A549 (cell line): ENCODE data around the gene TIMM50. TPM values are rescaled to one million over a fixed set of nuclear protein-coding genes. Genes with fewer than 3 reads are reported as not detected.
A peak's percentile ranks its signal among the peaks of the same experiment; 100 is the strongest.

Experiments used
- ATAC-seq, 2 experiments: fragments of 200-7000 bp in 1 of 2; fragments of >200 bp in 1 of 2; cut with Nextera tagmentation in 1 of 2; cut with Tn5 transposase in 1 of 2; 3 replicates each; pipeline versions ENCODE4 v1.8.0 to v1.9.1; 2018 to 2020; ENCODE audit warnings: mild to moderate bottlenecking in 1 of 2, moderate library complexity in 1 of 2
- CTCF ChIA-PET: fragments of 300-600 bp; sonication (Branson Sonifier 250); formaldehyde crosslinking; extraction: SDS; loops from one replicate; lab custom pipeline; 2021; ENCODE audit warnings: antibody characterized with exemption, inconsistent platforms; lab: Yijun Ruan, JAX
- POLR2A ChIA-PET: fragments of 350-600 bp; formaldehyde crosslinking; extraction: SDS; loops from one replicate; lab custom pipeline; 2021; ENCODE audit warnings: antibody characterized with exemption, inconsistent platforms; lab: Yijun Ruan, JAX
- DNase-seq, 2 experiments: peaks; one replicate each; pipeline versions ENCODE4 v3.0.0 to v3.0.0-alpha.2; 2011 to 2016; ENCODE audit warnings: low read depth in 1 of 2, low spot score in 1 of 2
- FAIRE-seq: peaks from 2 replicates; lab custom pipeline; 2011; peaks lifted over from hg19 to GRCh38; lab: Jason Lieb, UNC
- H3K27ac ChIP-seq, 2 experiments: fragments of >200 bp; sonication (Bioruptor Twin); formaldehyde crosslinking; 3 replicates each; pipeline ENCODE4 v1.5.1; 2016 to 2017
- H3K4me1 ChIP-seq: fragments of >200 bp; sonication (Bioruptor Twin); formaldehyde crosslinking; 3 replicates; pipeline ENCODE4 v1.6.1; 2016
- H3K4me2 ChIP-seq: fragments of >200 bp; sonication (Bioruptor Twin); formaldehyde crosslinking; 3 replicates; pipeline ENCODE4 v1.6.1; 2016
- H3K4me3 ChIP-seq: fragments of >200 bp; sonication (Bioruptor Twin); formaldehyde crosslinking; 3 replicates; pipeline ENCODE4 v1.5.1; 2016
- H3K9me3 ChIP-seq: fragments of >200 bp; sonication (Bioruptor Twin); formaldehyde crosslinking; 3 replicates; pipeline ENCODE4 v1.6.1; 2016
- CBX2 ChIP-seq: fragments of 200-600 bp; sonication (generic); IDR thresholded peaks from 2 replicates; pipeline ENCODE4 v1.6.1; 2016; ENCODE audit warnings: low read depth, mild to moderate bottlenecking, borderline replicate concordance
- CHD2 ChIP-seq: fragments of 150-350 bp; IDR thresholded peaks from 2 replicates; pipeline ENCODE4 v1.6.1; 2014; ENCODE audit warnings: low read length; ENCODE audit not compliant: partially characterized antibody
- EHF ChIP-seq: fragments of 250-450 bp; sonication (Bioruptor Pico); IDR thresholded peaks from 2 replicates; pipeline ENCODE4 v1.5.0; 2020; ENCODE audit warnings: mild to moderate bottlenecking
- FOSB ChIP-seq: fragments of 250-450 bp; sonication (Bioruptor Pico); IDR thresholded peaks from 2 replicates; pipeline ENCODE4 v1.5.0; 2020; ENCODE audit warnings: mild to moderate bottlenecking, moderate library complexity
- HDAC2 ChIP-seq: fragments of 200-600 bp; sonication (generic); IDR thresholded peaks from 2 replicates; pipeline ENCODE4 v1.6.1; 2016
- HEYL ChIP-seq: fragments of 250-450 bp; sonication (Bioruptor Pico); IDR thresholded peaks from 2 replicates; pipeline ENCODE4 v1.8.0; 2021; ENCODE audit warnings: mild to moderate bottlenecking, moderate library complexity
- HMGXB4 ChIP-seq: fragments of 250-450 bp; sonication (Bioruptor Pico); IDR thresholded peaks from 2 replicates; pipeline ENCODE4 v1.5.0; 2021; ENCODE audit warnings: mild to moderate bottlenecking, moderate library complexity, borderline replicate concordance
- HOXB5 ChIP-seq: fragments of 250-450 bp; sonication (Bioruptor Pico); IDR thresholded peaks from 2 replicates; pipeline ENCODE4 v1.5.0; 2020; ENCODE audit warnings: mild to moderate bottlenecking, moderate library complexity
- KDM5A ChIP-seq: fragments of 200-600 bp; sonication (generic); IDR thresholded peaks from 2 replicates; pipeline ENCODE4 v1.6.1; 2016; ENCODE audit warnings: antibody characterized with exemption, mild to moderate bottlenecking
- MYC ChIP-seq: IDR thresholded peaks from 2 replicates; pipeline ENCODE4 v1.6.1; 2012; ENCODE audit warnings: mild to moderate bottlenecking, inconsistent platforms, low read length, improper control_type of control experiment, borderline replicate concordance
- NPAS2 ChIP-seq: fragments of 250-450 bp; sonication (Bioruptor Pico); IDR thresholded peaks from 2 replicates; pipeline ENCODE4 v1.8.0; 2022; ENCODE audit warnings: mild to moderate bottlenecking, moderate library complexity, borderline replicate concordance
- NR3C1 ChIP-seq: fragments of >200 bp; sonication (Bioruptor Twin); formaldehyde crosslinking; IDR thresholded peaks from 3 replicates; pipeline ENCODE4 v1.6.1; 2017
- POLR2A ChIP-seq: IDR thresholded peaks from 2 replicates; pipeline ENCODE4 v1.6.1; 2012; ENCODE audit warnings: mild to moderate bottlenecking, low read length
- POLR2AphosphoS2 ChIP-seq: conservative IDR thresholded peaks from 2 replicates; pipeline ENCODE4 v1.6.1; 2012; ENCODE audit warnings: low read length, improper control_type of control experiment, inconsistent platforms
- RARB ChIP-seq: fragments of 250-450 bp; sonication (Bioruptor Pico); IDR thresholded peaks from 2 replicates; pipeline ENCODE4 v1.8.0; 2021; ENCODE audit warnings: mild to moderate bottlenecking, moderate library complexity
- SREBF2 ChIP-seq: fragments of 450-650 bp; IDR thresholded peaks from 2 replicates; pipeline ENCODE4 v1.6.1; 2014; ENCODE audit warnings: mild to moderate bottlenecking, moderate library complexity
- USF2 ChIP-seq: fragments of 450-650 bp; IDR thresholded peaks from 2 replicates; pipeline ENCODE4 v1.6.1; 2014; ENCODE audit warnings: antibody characterized with exemption
- ZSCAN20 ChIP-seq: fragments of 250-450 bp; sonication (Bioruptor Pico); IDR thresholded peaks from 2 replicates; pipeline ENCODE4 v1.8.0; 2022; ENCODE audit warnings: mild to moderate bottlenecking, moderate library complexity
- WGBS: methylation state at CpG from one replicate; pipeline ENCODE4 v1.1.6; 2017; ENCODE audit errors: missing lambda C conversion rate; 5-methylcytosine and 5-hydroxymethylcytosine counted together
- polyA plus RNA-seq, 4 experiments: library from polyadenylated mRNA; depleted of rRNA in 3 of 4; stranded (reverse); fragments of >200 nt; fragmentation: RNase III in 1 of 4; extraction: RNeasy Plus Mini Kit Qiagen cat#74134 plus additional on column Dnase treatment in 1 of 4; gene quantifications; 2 replicates in 3 of 4; 3 replicates in 1 of 4; pipeline ENCODE4 v1.2.3, GENCODE V29; 2011 to 2017

The TIMM50 gene
- polyA plus RNA-seq, 2 of the 4 experiments (the other 2 are of a cell fraction) = 204 to 234 TPM

GRCh38 chr19:39471756-39472536, 8.7 kb upstream of the TIMM50 start:
- H3K4me1 ChIP-seq = peaks cover 26% of the 10 kb centered on the region
- FAIRE-seq = no peak
- CTCF ChIA-PET = interaction anchor here (0.7 to 21.9 kb wide), 13 partner anchors 8 to 200 kb away, joined by 3 to 305 read pairs (median 4); partner anchors contain the start of genes DLL3, EID2, EID2B and SUPT5H
- WGBS = 91% methylated on average over 8 of the region's 8 CpGs
- ATAC-seq = no peak
- no peaks in the 10 kb centered on the region for H3K9me3 ChIP-seq
- TF ChIP-seq POLR2AphosphoS2 (0 out of 2 replicates have a peak, but pooled peaks have one; percentile 36), FOSB (CRISPR knock-in tag) (no peak)
- no peak for DNase-seq
- POLR2A ChIA-PET = interaction anchor here (1.6 kb wide), 1 partner anchor 36 kb away, joined by 9 read pairs; the partner anchor contains the start of gene RPS16
- H3K27ac ChIP-seq = no peak overlapping the region
- H3K4me2 ChIP-seq = no peak overlapping the region
- H3K4me3 ChIP-seq = no peak overlapping the region

GRCh38 chr19:39472746-39473442, 7.7 kb upstream of the TIMM50 start:
- FAIRE-seq = no peak

GRCh38 chr19:39473443-39473960, 7.1 kb upstream of the TIMM50 start:
- POLR2A ChIA-PET = interaction anchor here (1.6 kb wide), 1 partner anchor 38 kb away, joined by 13 read pairs; the partner anchor contains the start of gene RPS16
- Histone ChIP-seq H3K4me2 (no peak overlapping the region), H3K4me3 (no peak overlapping the region), H3K4me1 (peaks cover 20% of the 10 kb centered on the region), H3K9me3 (no peaks in the 10 kb centered on the region), H3K27ac (no peak overlapping the region)
- FAIRE-seq = no peak
- WGBS = 84% methylated on average over 11 of the region's 11 CpGs
- DNase-seq = no peak
- TF ChIP-seq RARB (CRISPR knock-in tag) (no peak), CBX2 (no peak), USF2 (no peak), HMGXB4 (no peak), SREBF2 (no peak), POLR2A (no peak), KDM5A (no peak), EHF (CRISPR knock-in tag) (no peak), CHD2 (no peak), MYC (no peak), NPAS2 (CRISPR knock-in tag) (no peak), FOSB (CRISPR knock-in tag) (no peak), NR3C1 (no peak)
- TF ChIP-seq, all 56 proteins: peak for 0
- peak; percentile 1 to 3; a peak in 3 of 6 replicates for ATAC-seq
- CTCF ChIA-PET = interaction anchor here (0.6 to 21.9 kb wide), 24 partner anchors 10 to 1322 kb away, joined by 3 to 305 read pairs (median 14); partner anchors contain the start of genes DLL3, EID2, EID2B and PLEKHG2

More at GRCh38 chr19:39472746-39473442, 7.7 kb upstream of the TIMM50 start:
- DNase-seq = no peak
- Histone ChIP-seq H3K4me2 (no peak overlapping the region), H3K9me3 (no peaks in the 10 kb centered on the region), H3K27ac (no peak overlapping the region), H3K4me3 (no peak overlapping the region), H3K4me1 (peaks cover 26% of the 10 kb centered on the region)
- ChIA-PET CTCF (interaction anchor here (1.5 to 21.9 kb wide), 12 partner anchors 9 to 199 kb away, joined by 3 to 305 read pairs (median 44); partner anchors contain the start of genes DLL3, EID2, EID2B and SUPT5H), POLR2A (no interaction called here)
- TF ChIP-seq POLR2A = no peak
- TF ChIP-seq HEYL (CRISPR knock-in tag) = no peak
- no peak for TF ChIP-seq HDAC2
- TF ChIP-seq POLR2AphosphoS2 = 0 out of 2 replicates have a peak, but pooled peaks have one; percentile 34
- TF ChIP-seq HOXB5 = no peak
- TF ChIP-seq USF2 = no peak
- TF ChIP-seq ZSCAN20 = no peak
- ATAC-seq = peak; percentile 7 to 23; a peak in 4 of 6 replicates
- WGBS = 88% methylated on average over 32 of the region's 32 CpGs
